OCI-LY1 (cell line): Measurements from ENCODE around the gene SHC1.

Source experiments
- CTCF ChIP-seq: fragments of 200-600 bp; sonication (generic), shearing (Covaris generic); IDR thresholded peaks from 2 replicates; pipeline ENCODE4 v1.5.1; 2017; ENCODE audit warnings: mild to moderate bottlenecking, antibody characterized with exemption, low read length, moderate library complexity, mixed read lengths
- EZH2 ChIP-seq: fragments of 200-600 bp; sonication (generic), shearing (Covaris generic); IDR thresholded peaks from 2 replicates; pipeline ENCODE4 v1.8.0; 2017; ENCODE audit warnings: borderline replicate concordance, mixed run types, mild to moderate bottlenecking, antibody characterized with exemption, low read length, moderate library complexity, mixed read lengths

DNA sequence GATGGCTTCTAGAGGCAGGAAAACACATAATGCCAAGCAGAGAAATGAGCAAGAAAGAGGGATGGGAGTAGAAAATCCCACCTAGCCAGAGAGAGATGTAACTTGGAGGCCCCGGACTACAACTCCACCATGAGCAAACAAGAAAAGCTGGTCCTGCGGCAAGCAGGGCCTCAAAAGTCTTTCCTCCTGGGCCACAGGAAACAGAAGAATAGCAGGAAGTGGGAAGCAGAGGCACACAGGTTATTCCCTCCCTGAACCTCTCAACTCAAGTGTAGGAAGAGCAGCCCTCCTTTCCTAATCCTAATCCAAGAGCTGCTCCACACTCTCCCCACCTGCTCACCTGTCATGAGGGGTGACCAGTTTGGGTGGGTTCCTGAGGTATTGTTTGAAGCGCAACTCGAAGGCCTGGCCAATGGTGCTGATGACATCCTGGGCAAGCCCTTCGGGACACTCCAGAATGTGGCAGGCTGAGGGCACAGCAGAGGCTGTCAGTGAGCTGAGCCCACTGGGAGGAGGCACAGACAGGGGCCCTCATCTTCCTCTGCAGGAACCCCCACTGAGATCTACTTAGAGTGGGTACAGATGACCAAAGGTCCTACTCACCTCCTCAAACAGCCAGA lies 3.1 kb downstream of the SHC1 start:
- TF ChIP-seq EZH2 (no peak), CTCF (no peak)
